ES-I3 (cell line): ENCODE results near the gene AFAP1L1.

ENCODE experiments used
- H3K36me3 ChIP-seq: 2 replicates; pipeline ENCODE4 v1.6.1; 2013; ENCODE audit warnings: mild to moderate bottlenecking, low read length, control low read depth, moderate library complexity; ENCODE audit not compliant: insufficient read depth
- H3K4me1 ChIP-seq: 2 replicates; pipeline ENCODE4 v1.6.1; 2013; ENCODE audit warnings: mild to moderate bottlenecking, control low read depth, low read length; ENCODE audit not compliant: insufficient read depth
- H3K9ac ChIP-seq: 2 replicates; pipeline ENCODE4 v1.6.1; 2013; ENCODE audit warnings: low read depth, mild to moderate bottlenecking, low read length, moderate library complexity
- H3K9me3 ChIP-seq: 2 replicates; pipeline ENCODE4 v1.6.1; 2013; ENCODE audit warnings: mild to moderate bottlenecking, low read length, moderate library complexity; ENCODE audit not compliant: control insufficient read depth, insufficient read depth

The AFAP1L1 gene

DNA sequence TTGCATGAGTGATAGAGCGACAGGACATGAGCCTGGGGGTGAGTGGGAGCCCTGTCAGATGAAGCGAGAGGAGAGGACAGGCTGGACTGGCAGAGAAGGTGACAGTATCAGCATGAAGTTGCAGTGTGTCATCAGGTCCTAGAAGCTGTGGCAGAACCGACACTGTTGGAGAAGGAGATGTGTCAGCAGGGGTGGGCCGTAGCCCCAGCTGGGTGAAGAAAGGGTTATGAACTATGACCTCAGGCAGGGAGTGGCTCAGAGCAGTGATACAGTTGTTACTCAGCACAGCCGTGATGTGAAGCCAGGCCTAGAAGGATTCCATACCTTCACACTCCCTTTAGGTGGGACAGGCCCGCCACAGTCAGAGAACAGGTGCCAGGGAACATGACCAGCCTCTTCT, 93.8 kb downstream of the AFAP1L1 start:
- H3K36me3 ChIP-seq = no peaks in the 10 kb centered on the region
- no peaks in the 10 kb centered on the region for H3K9me3 ChIP-seq
- peaks cover 3% of the 10 kb centered on the region; the same call in 1 of the 2 replicates for H3K4me1 ChIP-seq
- H3K9ac ChIP-seq = no peak overlapping the region

DNA sequence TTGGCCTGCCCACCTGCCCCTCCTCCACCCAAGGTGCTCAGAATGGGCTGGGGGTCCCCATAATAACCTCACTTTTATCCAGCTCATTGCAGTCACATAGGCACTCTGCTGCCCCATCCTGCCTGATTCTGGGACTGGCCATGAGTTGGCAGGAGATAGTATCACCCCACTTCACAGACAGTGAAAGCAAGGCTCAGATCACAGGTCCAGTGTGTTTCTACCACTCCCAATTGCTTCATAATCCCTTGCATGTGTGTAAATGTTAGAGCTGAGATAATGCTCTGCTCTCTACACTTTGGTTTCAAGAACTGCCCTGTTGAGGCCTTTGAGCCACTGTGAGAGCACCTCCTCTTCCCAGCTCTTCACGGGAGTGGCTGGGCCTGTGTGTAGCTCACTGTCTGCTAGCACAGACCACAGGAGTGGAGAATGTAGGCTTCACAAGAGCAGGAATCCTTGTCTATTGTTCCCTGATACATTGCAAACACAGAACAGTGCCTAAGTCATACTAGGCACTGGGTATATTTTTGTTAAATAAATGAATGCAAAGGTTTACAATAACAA, 94.6 kb downstream of the AFAP1L1 start:
- Histone ChIP-seq H3K4me1 (peaks cover 3% of the 10 kb centered on the region; the same call in 1 of the 2 replicates), H3K36me3 (no peaks in the 10 kb centered on the region), H3K9ac (no peak overlapping the region), H3K9me3 (no peaks in the 10 kb centered on the region)

DNA sequence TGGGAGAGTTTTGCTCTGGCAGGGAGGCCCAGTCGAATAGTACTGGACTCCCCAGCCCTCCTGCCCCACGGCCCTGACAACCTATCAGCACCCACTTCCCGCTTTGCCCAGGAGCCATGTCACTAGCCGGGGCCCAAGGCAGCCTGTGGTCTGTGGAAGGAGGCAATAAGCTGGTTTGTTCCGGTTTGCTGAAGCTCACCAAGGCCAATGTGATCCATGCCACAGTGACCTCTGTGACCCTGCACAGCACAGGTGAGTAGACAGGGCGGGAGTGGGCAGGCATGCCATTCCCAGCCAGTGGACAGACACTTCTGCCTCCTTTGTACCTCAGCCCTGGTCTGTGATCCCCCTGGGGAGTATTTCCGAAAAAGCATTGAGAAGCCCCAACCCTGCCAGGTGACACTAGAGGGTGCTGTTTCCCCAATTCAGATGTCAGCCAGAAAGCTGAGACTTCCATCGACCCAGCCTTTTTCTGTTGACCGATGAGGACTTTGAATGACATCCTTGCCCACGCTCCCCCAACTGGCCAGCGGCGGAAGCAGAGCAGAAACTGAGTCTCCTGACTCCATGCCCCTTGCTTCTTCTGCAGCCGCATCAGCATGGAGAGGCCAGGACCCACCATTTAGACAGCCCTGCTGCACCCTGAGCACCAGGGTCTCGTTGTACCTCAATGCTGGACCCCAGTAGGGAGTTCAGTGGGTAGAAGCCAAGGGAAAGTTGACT, 95.8 kb downstream of the AFAP1L1 start:
- Histone ChIP-seq H3K36me3 (no peaks in the 10 kb centered on the region), H3K9me3 (no peaks in the 10 kb centered on the region), H3K9ac (no peak overlapping the region), H3K4me1 (peaks cover 3% of the 10 kb centered on the region; the same call in 1 of the 2 replicates)

- H3K9ac ChIP-seq = no peak overlapping the region
- H3K4me1 ChIP-seq = peaks cover 3% of the 10 kb centered on the region; the same call in 1 of the 2 replicates
- no peaks in the 10 kb centered on the region for H3K36me3 ChIP-seq
- H3K9me3 ChIP-seq = no peaks in the 10 kb centered on the region
Observed at GRCh38 chr5:149367972-149368645, 96.5 kb downstream of the AFAP1L1 start.

DNA sequence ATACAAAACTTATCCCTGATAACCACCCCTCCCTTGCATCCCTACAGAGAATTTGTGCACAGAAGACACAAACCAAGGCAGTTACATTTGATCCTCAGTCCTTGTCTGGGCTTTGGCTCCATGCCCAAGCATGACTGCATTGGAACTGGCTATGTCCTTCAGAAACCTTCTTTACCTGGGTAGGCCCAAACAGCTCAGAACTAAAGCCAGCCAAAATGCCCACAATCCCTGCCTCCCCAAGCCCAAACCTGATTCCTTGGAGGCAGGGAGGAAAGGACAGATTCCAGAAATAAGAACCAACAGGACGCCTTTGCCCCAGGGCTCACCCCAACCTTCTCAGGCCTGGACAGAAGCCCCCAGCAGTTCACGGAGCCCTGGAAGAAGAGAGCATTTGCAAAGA, 99.2 kb downstream of the AFAP1L1 start:
- no peak overlapping the region for H3K9ac ChIP-seq
- H3K4me1 ChIP-seq = peaks cover 3% of the 10 kb centered on the region; the same call in 1 of the 2 replicates
- no peaks in the 10 kb centered on the region for H3K9me3 ChIP-seq
- no peaks in the 10 kb centered on the region for H3K36me3 ChIP-seq

DNA sequence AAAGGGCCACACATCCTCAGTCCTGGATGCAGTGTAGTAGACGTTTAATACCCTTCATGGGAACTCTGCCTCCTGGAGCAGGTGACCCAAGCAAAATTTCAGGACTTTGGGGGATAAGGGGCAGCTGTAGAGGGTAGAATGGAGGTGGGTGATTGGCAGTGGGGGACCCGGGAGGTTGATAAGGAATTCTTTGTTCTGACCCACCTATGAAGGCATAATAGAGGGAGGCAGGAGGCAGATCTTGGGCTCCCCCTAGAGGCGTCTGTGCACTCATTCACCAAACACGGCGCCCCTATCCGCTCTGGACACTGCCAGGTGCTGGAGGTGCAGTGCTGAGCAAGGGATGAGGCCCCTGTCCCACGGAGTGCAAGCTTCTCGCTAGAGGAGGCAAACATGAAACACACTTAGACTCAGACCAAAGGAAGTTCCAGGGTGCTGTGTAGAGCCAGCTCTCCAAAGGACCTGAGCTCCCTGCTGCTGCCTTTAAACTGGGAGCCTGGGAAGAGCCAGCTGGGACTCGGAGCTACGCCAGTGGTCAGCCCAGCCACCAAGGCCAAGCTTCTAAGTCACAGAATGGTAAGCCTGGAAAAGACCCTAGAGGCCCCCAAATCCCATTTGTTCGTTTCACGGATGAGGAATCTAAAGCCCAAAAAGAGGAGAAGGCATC, 99.8 kb downstream of the AFAP1L1 start:
- H3K36me3 ChIP-seq = no peaks in the 10 kb centered on the region
- H3K4me1 ChIP-seq = peaks cover 3% of the 10 kb centered on the region; the same call in 1 of the 2 replicates
- H3K9ac ChIP-seq = no peak overlapping the region
- H3K9me3 ChIP-seq = no peaks in the 10 kb centered on the region

DNA sequence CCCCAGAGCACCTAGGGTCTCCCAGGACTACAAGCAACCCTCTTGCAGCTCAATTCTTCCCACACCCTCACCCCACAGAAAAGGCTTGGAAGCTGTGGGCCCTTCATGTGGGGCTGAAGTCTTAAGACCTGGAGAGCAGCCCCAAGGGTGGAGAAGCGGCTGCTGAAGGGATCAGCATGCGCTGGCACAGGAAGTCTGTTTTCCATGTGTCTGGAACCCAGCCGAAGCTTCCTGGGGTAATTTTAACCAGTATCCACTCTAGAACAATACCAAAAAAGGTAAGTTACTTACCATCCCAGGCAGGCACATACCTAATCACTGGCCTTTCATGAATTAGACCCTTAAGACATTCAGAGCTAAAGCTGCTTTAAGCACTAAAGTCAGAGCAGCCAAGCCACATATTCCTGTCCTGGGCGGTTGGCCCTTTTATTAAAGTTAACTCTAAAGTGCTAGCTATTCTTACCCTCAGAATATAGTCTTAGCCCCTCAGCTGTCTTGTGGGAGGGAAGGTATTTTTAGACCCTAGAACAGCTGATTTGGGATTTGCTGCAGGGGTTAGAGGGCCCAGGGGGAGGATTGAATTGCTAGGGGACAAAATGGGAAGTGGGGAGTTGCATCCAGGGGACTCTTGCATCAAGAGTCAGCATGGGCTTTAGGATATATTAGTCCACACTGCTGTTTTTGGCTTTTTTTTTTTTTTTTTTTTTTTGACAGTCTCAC, 100.6 kb downstream of the AFAP1L1 start:
- Histone ChIP-seq H3K9me3 (no peaks in the 10 kb centered on the region), H3K9ac (no peak overlapping the region), H3K36me3 (no peaks in the 10 kb centered on the region), H3K4me1 (peaks cover 2% of the 10 kb centered on the region; the same call in 1 of the 2 replicates)

DNA sequence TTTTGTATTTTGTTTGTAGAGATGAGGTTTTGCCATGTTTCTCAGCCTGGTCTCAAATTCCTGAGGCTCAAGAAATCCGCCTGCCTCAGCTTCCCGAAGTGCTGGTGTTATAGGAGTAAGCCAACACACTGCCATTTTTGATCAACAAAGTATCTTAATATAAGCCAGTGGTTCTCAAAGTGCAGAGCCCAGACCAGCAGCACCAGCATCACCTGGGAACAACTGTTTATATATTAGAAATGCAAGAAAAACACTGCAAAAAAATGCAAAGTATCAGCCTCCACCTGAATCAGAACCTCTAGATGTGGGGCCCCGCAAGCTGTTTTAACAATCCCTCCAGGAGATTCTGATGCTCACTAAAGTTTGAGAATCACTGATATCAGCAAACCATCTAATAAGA, 101.3 kb downstream of the AFAP1L1 start:
- Histone ChIP-seq H3K9ac (no peak overlapping the region), H3K4me1 (no peaks in the 10 kb centered on the region; the same call in 1 of the 2 replicates), H3K9me3 (no peaks in the 10 kb centered on the region), H3K36me3 (no peaks in the 10 kb centered on the region)

GRCh38 chr5:149374303-149374702, 102.6 kb downstream of the AFAP1L1 start:
- Histone ChIP-seq H3K4me1 (peaks cover 7% of the 10 kb centered on the region), H3K36me3 (no peaks in the 10 kb centered on the region), H3K9ac (no peak overlapping the region), H3K9me3 (no peaks in the 10 kb centered on the region)

- no peaks in the 10 kb centered on the region for H3K36me3 ChIP-seq
- no peaks in the 10 kb centered on the region for H3K9me3 ChIP-seq
- H3K4me1 ChIP-seq = peaks cover 7% of the 10 kb centered on the region
- H3K9ac ChIP-seq = no peak overlapping the region
Observed at GRCh38 chr5:149374801-149375200, 103.1 kb downstream of the AFAP1L1 start.

GRCh38 chr5:149375434-149375833, 103.8 kb downstream of the AFAP1L1 start:
- no peaks in the 10 kb centered on the region for H3K9me3 ChIP-seq
- H3K9ac ChIP-seq = no peak overlapping the region
- no peaks in the 10 kb centered on the region for H3K36me3 ChIP-seq
- H3K4me1 ChIP-seq = peaks cover 7% of the 10 kb centered on the region

- Histone ChIP-seq H3K9me3 (no peaks in the 10 kb centered on the region), H3K36me3 (no peaks in the 10 kb centered on the region), H3K4me1 (peaks cover 7% of the 10 kb centered on the region), H3K9ac (no peak overlapping the region)
Observed at GRCh38 chr5:149376104-149376503, 104.4 kb downstream of the AFAP1L1 start.

DNA sequence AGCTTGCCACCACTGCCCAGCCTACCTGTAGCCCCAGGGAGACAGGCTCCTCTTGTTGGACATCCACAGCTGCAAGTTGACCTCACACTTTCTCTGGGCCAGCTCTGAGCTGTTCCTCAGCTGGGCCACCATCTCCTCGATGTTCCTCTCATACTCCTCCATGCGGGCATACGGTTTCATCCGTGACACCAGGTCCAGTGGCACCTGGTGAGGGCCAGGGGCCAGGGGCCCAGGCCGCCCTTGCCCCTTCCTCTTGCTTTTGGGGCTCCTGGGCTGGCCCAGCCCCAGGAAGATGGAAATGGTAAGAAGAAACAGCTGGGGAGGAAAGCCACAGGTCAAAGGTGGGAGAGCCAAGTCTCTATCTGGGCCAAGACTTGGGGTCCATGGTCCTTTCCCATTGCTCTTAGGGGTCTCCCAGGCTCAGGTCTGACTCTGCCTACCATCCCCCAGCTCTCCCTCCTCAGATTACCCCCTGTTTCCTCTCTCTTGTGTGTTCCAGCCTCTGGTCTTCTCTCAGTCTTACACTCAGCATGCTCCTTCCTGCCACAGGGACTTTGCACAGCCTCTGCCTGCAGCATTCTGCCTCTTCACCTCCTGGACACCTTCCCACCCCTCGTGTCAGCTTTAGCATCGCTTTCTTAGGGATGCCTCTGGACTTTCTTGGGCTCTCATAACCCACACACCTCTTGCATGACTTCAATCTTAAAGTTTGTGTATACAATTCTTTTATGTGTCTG, 105.2 kb downstream of the AFAP1L1 start:
- peaks cover 7% of the 10 kb centered on the region for H3K4me1 ChIP-seq
- no peaks in the 10 kb centered on the region for H3K9me3 ChIP-seq
- H3K9ac ChIP-seq = no peak overlapping the region
- no peaks in the 10 kb centered on the region for H3K36me3 ChIP-seq
